Measurements from ENCODE around the gene ZNF3. TPM values are rescaled to one million over a fixed set of nuclear protein-coding genes. Genes with fewer than 3 reads are reported as not detected.

Gene ZNF3
- polyA plus RNA-seq, 2 of the 4 experiments (the other 2 are of a cell fraction) = 22.5 to 30.2 TPM

DNA sequence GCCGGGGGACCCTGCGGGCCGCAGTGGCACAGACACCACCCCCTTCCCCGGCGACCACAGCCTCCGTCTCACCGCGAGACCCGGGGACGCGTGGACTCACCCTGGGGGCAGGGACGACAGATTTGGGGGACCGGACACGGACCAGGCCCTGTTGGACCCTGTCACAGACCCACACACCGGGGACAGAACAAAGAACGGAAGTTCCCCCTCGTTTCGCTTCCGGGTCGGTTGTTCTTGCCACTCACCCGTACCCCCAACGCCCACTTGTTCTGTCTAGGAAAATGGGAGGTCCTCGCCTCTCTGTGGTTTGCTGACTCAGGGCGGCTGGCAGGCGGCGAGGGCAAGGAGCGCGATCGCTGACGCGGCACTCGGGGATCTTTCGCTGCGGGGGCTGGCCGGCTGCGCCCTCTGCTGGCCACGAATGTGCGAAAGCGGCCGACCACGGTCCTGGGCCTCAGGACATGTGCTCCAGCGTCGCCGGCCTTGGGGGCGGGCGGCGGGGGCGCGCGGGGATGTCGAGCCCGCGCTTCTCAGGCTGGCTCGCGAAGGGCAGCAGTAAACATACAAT, at the start of gene ZNF3 (continued):
- TF ChIP-seq CBX2 (IDR thresholded peaks at IDR 0.05; ENCODE audit: borderline replicate concordance, low read depth) (no peak), HES2 (IDR thresholded peaks at IDR 0.05) (no peak), PBX3 (IDR thresholded peaks at IDR 0.05) (peak; percentile 68), SREBF2 (IDR thresholded peaks at IDR 0.05) (no peak), ZFP36 (IDR thresholded peaks at IDR 0.05; ENCODE audit: borderline replicate concordance, partially characterized antibody) (no peak), POLR2AphosphoS2 (conservative IDR thresholded peaks at IDR 0.05; ENCODE audit: low read length) (no peak), FOXS1 (CRISPR knock-in tag; IDR thresholded peaks at IDR 0.05) (no peak), NPAS2 (CRISPR knock-in tag; IDR thresholded peaks at IDR 0.05; ENCODE audit: borderline replicate concordance) (no peak), CHD2 (IDR thresholded peaks at IDR 0.05; ENCODE audit: low read length, partially characterized antibody) (no peak), RCOR1 (IDR thresholded peaks at IDR 0.05; ENCODE audit: low read depth, low read length) (no peak), RNF2 (IDR thresholded peaks at IDR 0.05; ENCODE audit: borderline replicate concordance, low read depth) (no peak), HMGXB4 (CRISPR knock-in tag; IDR thresholded peaks at IDR 0.05; ENCODE audit: borderline replicate concordance) (no peak), RAD21 (conservative IDR thresholded peaks at IDR 0.05 in 1 of 2, IDR thresholded peaks at IDR 0.05 in 1 of 2) (peak; percentile 76 to 88), MAX (IDR thresholded peaks at IDR 0.05) (peak; percentile 99), POLR2A (IDR thresholded peaks at IDR 0.05; ENCODE audit: low read length) (peak; percentile 69), HOXB13 (CRISPR knock-in tag; IDR thresholded peaks at IDR 0.05; ENCODE audit: low read depth) (0 out of 2 replicates have a peak, but pooled peaks have one; percentile 49), HOXB5 (CRISPR knock-in tag; IDR thresholded peaks at IDR 0.05) (0 out of 2 replicates have a peak, but pooled peaks have one; percentile 20), EHF (CRISPR knock-in tag; IDR thresholded peaks at IDR 0.05) (no peak), MAFK (IDR thresholded peaks at IDR 0.05; ENCODE audit: partially characterized antibody) (peak; percentile 100), PHF8 (IDR thresholded peaks at IDR 0.05; ENCODE audit: borderline replicate concordance, low read depth) (peak; percentile 97)
- TF ChIP-seq, protein P1, sequence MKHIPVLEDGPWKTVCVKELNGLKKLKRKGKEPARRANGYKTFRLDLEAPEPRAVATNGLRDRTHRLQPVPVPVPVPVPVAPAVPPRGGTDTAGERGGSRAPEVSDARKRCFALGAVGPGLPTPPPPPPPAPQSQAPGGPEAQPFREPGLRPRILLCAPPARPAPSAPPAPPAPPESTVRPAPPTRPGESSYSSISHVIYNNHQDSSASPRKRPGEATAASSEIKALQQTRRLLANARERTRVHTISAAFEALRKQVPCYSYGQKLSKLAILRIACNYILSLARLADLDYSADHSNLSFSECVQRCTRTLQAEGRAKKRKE (CRISPR knock-in tag; IDR thresholded peaks at IDR 0.05; ENCODE audit: low read depth) = no peak

DNA sequence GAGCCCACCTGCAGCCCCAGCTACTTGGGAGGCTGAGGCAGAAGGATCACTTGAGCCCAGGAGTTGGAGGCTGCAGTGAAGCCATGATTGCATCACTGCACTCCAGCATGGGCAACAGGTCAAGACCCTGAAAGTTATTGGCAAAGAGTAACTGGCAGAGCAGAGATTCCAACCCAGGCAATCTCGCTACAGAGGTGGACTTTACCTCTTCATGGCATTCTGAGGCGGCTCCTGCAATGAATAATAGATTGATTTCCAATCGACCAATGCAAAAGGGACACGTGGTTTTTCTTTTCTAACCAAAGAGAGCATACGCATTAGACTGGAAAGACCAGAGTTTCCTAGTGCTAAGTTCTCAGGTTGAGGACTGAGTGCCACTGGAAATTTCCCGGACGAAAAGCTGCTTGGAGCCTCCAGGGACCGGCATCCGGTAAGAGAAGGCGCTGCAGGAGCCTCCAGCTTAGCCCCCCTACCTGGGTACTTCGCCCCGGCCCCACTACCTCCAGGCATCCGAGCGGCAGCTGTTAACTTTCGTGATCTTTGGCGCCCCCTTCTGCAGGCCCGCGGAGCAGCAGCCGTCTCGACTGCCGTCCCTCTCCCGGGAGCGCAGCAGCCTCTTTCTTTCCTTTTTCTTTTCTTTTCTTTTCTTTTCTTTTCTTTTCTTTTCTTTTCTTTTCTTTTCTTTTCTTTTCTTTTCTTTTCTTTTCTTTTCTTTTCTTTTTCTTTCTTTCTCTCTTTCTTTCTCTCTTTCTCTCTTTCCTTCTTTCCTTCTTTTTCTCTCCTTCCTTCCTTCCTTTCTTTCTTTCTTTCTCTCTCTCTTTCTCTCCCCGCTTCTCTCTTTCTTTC, 49.3 kb upstream of the ZNF3 start:
- 11% methylated on average over 24 of the region's 24 CpGs for WGBS (ENCODE audit: missing lambda C conversion rate)
- POLR2A ChIA-PET = interaction anchor here (0.7 to 3.4 kb wide), 3 partner anchors 18 to 656 kb away, joined by 3 to 8 read pairs (median 4); partner anchors contain the start of genes AP4M1, LAMTOR4 and MCM7
- FAIRE-seq (no peak), DNase-seq (ENCODE audit: low read depth in 1 of 2, low spot score in 1 of 2) (peak; percentile 63 to 74), ATAC-seq (peak; percentile 28 to 41; a peak in 3 of 6 replicates)
- Histone ChIP-seq H3K4me3 (no peak overlapping the region), H3K9me3 (no peaks in the 10 kb centered on the region), H3K27ac (peak overlapping the region in 1 of 2 experiments; percentile 63; a peak in 4 of 6 replicates), H3K4me1 (peaks cover 15% of the 10 kb centered on the region), H3K4me2 (peak overlapping the region; percentile 68)
- CTCF ChIA-PET = interaction anchor here (0.5 to 13.2 kb wide), 27 partner anchors 9 to 1219 kb away, joined by 3 to 245 read pairs (median 3); partner anchors contain the start of genes AP4M1, CNPY4, LAMTOR4 and MCM7
- TF ChIP-seq MYC (IDR thresholded peaks at IDR 0.05; ENCODE audit: borderline replicate concordance, low read length) = no peak
- 0 out of 4 replicates have a peak, but pooled peaks of 1 of the 2 experiments have one; percentile 43 for TF ChIP-seq CEBPB (IDR thresholded peaks at IDR 0.05)
- TF ChIP-seq MAFK (IDR thresholded peaks at IDR 0.05; ENCODE audit: partially characterized antibody) = no peak
- no peak for TF ChIP-seq SREBF2 (IDR thresholded peaks at IDR 0.05)
- TF ChIP-seq GATA3 (IDR thresholded peaks at IDR 0.05; ENCODE audit: borderline replicate concordance) = no peak
- peak; percentile 71 to 72 for TF ChIP-seq RAD21 (conservative IDR thresholded peaks at IDR 0.05 in 1 of 2, IDR thresholded peaks at IDR 0.05 in 1 of 2)
- TF ChIP-seq, protein P2, sequence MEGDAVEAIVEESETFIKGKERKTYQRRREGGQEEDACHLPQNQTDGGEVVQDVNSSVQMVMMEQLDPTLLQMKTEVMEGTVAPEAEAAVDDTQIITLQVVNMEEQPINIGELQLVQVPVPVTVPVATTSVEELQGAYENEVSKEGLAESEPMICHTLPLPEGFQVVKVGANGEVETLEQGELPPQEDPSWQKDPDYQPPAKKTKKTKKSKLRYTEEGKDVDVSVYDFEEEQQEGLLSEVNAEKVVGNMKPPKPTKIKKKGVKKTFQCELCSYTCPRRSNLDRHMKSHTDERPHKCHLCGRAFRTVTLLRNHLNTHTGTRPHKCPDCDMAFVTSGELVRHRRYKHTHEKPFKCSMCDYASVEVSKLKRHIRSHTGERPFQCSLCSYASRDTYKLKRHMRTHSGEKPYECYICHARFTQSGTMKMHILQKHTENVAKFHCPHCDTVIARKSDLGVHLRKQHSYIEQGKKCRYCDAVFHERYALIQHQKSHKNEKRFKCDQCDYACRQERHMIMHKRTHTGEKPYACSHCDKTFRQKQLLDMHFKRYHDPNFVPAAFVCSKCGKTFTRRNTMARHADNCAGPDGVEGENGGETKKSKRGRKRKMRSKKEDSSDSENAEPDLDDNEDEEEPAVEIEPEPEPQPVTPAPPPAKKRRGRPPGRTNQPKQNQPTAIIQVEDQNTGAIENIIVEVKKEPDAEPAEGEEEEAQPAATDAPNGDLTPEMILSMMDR (IDR thresholded peaks at IDR 0.05) = peak; percentile 80
- TF ChIP-seq POLR2A (IDR thresholded peaks at IDR 0.05; ENCODE audit: low read length) = no peak
- TF ChIP-seq CHD2 (IDR thresholded peaks at IDR 0.05; ENCODE audit: low read length, partially characterized antibody) = no peak
- TF ChIP-seq HOXB13 (CRISPR knock-in tag; IDR thresholded peaks at IDR 0.05; ENCODE audit: low read depth) = no peak
- no peak for TF ChIP-seq POLR2AphosphoS2 (conservative IDR thresholded peaks at IDR 0.05; ENCODE audit: low read length)
- no peak for TF ChIP-seq NFE2L2 (conservative IDR thresholded peaks at IDR 0.05; ENCODE audit: low read length)
- peak; percentile 39 for TF ChIP-seq SMC3 (IDR thresholded peaks at IDR 0.05)
- no peak for TF ChIP-seq TFCP2L1 (CRISPR knock-in tag; IDR thresholded peaks at IDR 0.05)
- TF ChIP-seq MAZ (IDR thresholded peaks at IDR 0.05; ENCODE audit: borderline replicate concordance, low read depth, low read length) = no peak
- TF ChIP-seq HOXB5 (CRISPR knock-in tag; IDR thresholded peaks at IDR 0.05) = no peak
- no peak for TF ChIP-seq FOXS1 (CRISPR knock-in tag; IDR thresholded peaks at IDR 0.05)
- no peak for TF ChIP-seq BHLHE40 (IDR thresholded peaks at IDR 0.05; ENCODE audit: low read depth, low read length)

All from A549 (cell line).